Mesendoderm (in vitro differentiated cells): Measurements from ENCODE around the gene CLEC18A.

Experiments
- DNase-seq: peaks from one replicate; pipeline ENCODE4 v3.0.0; 2013
- H2AK5ac ChIP-seq: 2 replicates; pipeline ENCODE4 v1.6.1; 2013; ENCODE audit warnings: low read length, inconsistent platforms
- H2BK120ac ChIP-seq: 2 replicates; pipeline ENCODE4 v1.6.1; 2013; ENCODE audit warnings: low read depth, mild to moderate bottlenecking, low read length, moderate library complexity, mixed read lengths
- H2BK15ac ChIP-seq: replicated peaks from 2 replicates; pipeline ENCODE4 v1.6.1; 2013; ENCODE audit warnings: low read depth, mild to moderate bottlenecking, moderate library complexity
- H2BK5ac ChIP-seq: 2 replicates; pipeline ENCODE4 v1.6.1; 2013; ENCODE audit warnings: low read length, inconsistent platforms
- H3K18ac ChIP-seq: 2 replicates; pipeline ENCODE4 v1.6.1; 2013; ENCODE audit warnings: mild to moderate bottlenecking, low read length, mixed read lengths
- H3K23ac ChIP-seq: one replicate; pipeline ENCODE4 v1.6.1; 2013; ENCODE audit warnings: low read length
- H3K27ac ChIP-seq: 2 replicates; pipeline ENCODE4 v1.5.1; 2013; ENCODE audit warnings: low read depth, mild to moderate bottlenecking, inconsistent platforms, low read length, moderate library complexity
- H3K27me3 ChIP-seq: 2 replicates; pipeline ENCODE4 v1.6.1; 2013; ENCODE audit warnings: low read length, control low read depth, mild to moderate bottlenecking, inconsistent platforms; ENCODE audit not compliant: insufficient read depth, poor library complexity
- H3K36me3 ChIP-seq: 2 replicates; pipeline ENCODE4 v1.6.1; 2013; ENCODE audit warnings: low read length, inconsistent platforms; ENCODE audit not compliant: control insufficient read depth, insufficient read depth
- H3K4ac ChIP-seq: one replicate; pipeline ENCODE4 v1.6.1; 2013; ENCODE audit warnings: low read depth, mild to moderate bottlenecking, low read length, moderate library complexity
- H3K4me1 ChIP-seq: 2 replicates; pipeline ENCODE4 v1.6.1; 2013; ENCODE audit warnings: low read depth, low read length, inconsistent platforms; ENCODE audit not compliant: control insufficient read depth
- H3K4me2 ChIP-seq: 2 replicates; pipeline ENCODE4 v1.6.1; 2013; ENCODE audit warnings: low read length
- H3K4me3 ChIP-seq: 2 replicates; pipeline ENCODE4 v1.5.1; 2013; ENCODE audit warnings: mild to moderate bottlenecking, low read length
- H3K56ac ChIP-seq: one replicate; pipeline ENCODE4 v1.6.1; 2013; ENCODE audit warnings: low read length
- H3K79me1 ChIP-seq: 2 replicates; pipeline ENCODE4 v1.6.1; 2013; ENCODE audit warnings: low read length, inconsistent platforms
- H3K79me2 ChIP-seq: 2 replicates; pipeline ENCODE4 v1.6.1; 2013; ENCODE audit warnings: mild to moderate bottlenecking, low read length; ENCODE audit not compliant: control insufficient read depth, insufficient read depth
- H3K9ac ChIP-seq: 2 replicates; pipeline ENCODE4 v1.6.1; 2013; ENCODE audit warnings: low read length, inconsistent platforms
- H4K5ac ChIP-seq: one replicate; pipeline ENCODE4 v1.6.1; 2013; ENCODE audit warnings: low read length
- H4K8ac ChIP-seq: one replicate; pipeline ENCODE4 v1.6.1; 2013; ENCODE audit warnings: low read depth, mild to moderate bottlenecking, control low read depth, low read length, moderate library complexity
- WGBS: extraction: QIAGEN DNeasy Blood & Tissue Kit; methylation state at CpG from one replicate; pipeline ENCODE4 v1.1.7; 2013; ENCODE audit warnings: low lambda C conversion rate, missing lambda C conversion rate; ENCODE audit not compliant: insufficient coverage; ENCODE audit errors: extremely low coverage; 5-methylcytosine and 5-hydroxymethylcytosine counted together

The CLEC18A gene

DNA sequence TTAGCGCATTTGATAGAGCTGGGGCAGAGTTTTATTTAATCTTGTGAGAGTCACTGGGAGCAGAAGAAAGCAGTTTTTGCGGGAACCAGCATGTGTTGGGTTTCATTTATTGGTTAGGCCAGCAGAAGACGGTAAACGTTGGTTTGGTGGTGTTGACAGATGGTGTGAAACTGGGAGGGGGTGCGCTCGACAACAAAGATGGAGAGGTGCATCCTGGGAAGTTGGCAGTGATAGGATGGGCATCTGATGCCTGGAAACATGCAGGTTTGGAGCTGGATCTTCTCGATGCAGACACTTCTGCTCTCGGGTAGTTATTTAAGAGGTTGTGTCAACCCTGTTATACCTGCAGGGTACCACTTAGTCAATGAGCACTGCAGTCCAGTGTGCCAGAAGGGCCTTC, 24.9 kb upstream of the CLEC18A start:
- Histone ChIP-seq H3K4me3 (no peak overlapping the region), H3K56ac (no peak overlapping the region), H3K23ac (no peak overlapping the region), H3K79me2 (no peaks in the 10 kb centered on the region), H2BK15ac (no peak overlapping the region), H2AK5ac (no peak overlapping the region), H3K36me3 (no peaks in the 10 kb centered on the region), H3K79me1 (no peaks in the 10 kb centered on the region), H3K27me3 (no peaks in the 10 kb centered on the region), H3K9ac (no peak overlapping the region), H3K18ac (no peak overlapping the region), H2BK5ac (no peak overlapping the region), H4K5ac (no peak overlapping the region), H3K4ac (no peak overlapping the region), H2BK120ac (no peak overlapping the region), H3K4me1 (no peaks in the 10 kb centered on the region), H4K8ac (no peak overlapping the region), H3K27ac (no peak overlapping the region), H3K4me2 (no peak overlapping the region)
- no peak for DNase-seq
- WGBS: no CpG with 5 or more reads among the region's 8 CpGs

DNA sequence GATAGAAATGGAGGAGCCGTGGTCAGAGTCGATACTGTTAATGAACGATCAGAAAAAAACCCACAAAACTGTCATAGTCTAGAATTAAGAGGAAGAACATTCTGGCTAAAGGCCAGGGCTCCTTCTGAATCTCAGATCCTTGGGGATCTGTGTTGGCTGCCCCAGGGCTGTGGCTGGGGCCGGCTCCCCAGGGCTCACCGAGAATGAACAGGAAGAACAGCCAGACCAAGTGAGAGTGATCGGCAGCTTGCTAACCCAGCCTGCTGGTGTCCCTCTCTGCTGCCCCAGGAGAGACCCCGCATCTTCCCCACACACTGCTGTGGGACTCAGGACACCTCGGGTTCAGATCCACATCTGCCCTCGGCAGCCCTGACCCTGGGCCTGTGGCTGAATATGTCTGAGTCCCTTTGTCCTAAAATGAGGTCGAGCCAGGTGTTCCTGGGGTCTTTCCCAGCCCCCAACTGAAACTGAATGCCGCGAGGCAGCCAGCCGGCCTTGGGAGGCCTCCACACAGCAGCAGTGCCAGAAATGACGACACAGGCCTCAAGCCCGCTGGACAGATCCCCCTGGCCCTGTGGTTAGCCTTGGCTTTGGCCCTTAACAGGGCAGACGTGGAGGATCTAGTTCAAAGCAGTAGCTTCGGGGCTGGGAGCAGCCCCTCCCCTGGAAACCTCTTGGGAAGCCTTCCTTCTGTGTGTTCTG, 23.9 kb upstream of the CLEC18A start:
- Histone ChIP-seq H2AK5ac (no peak overlapping the region), H2BK120ac (no peak overlapping the region), H3K27ac (no peak overlapping the region), H3K36me3 (no peaks in the 10 kb centered on the region), H3K79me2 (no peaks in the 10 kb centered on the region), H3K18ac (no peak overlapping the region), H3K27me3 (no peaks in the 10 kb centered on the region), H2BK5ac (no peak overlapping the region), H3K4ac (no peak overlapping the region), H3K4me3 (no peak overlapping the region), H3K79me1 (no peaks in the 10 kb centered on the region), H4K8ac (no peak overlapping the region), H3K23ac (no peak overlapping the region), H3K56ac (no peak overlapping the region), H3K4me2 (no peak overlapping the region), H2BK15ac (no peak overlapping the region), H3K4me1 (no peaks in the 10 kb centered on the region), H4K5ac (no peak overlapping the region), H3K9ac (no peak overlapping the region)
- WGBS: no CpG with 5 or more reads among the region's 17 CpGs
- no peak for DNase-seq

DNA sequence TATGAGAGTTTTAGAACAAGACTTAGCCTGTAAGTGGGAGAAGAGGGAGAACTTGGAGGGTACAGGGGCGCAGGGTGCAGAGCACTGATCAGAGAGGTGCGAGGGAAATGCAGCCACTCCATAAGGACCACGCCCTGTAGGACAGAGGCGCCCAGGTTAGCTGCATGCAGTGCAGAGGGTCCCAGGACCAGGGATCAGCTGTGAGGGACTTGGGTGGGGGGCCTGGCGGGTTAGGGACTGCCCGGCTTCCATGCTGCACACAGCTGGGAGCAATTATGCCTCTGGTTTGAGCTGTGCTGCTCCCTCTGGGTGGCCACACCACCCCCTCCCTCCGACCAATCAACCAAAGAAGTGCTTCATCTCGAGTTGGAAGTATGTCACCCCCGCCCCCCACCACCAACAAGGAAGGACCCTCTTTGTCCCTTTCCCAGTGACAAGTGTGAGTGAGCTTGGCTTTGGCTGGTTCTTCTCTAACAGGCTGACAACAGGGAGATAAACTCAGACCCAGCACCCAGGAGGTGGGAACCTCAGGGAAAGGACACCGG, 22.2 kb upstream of the CLEC18A start:
- Histone ChIP-seq H4K8ac (no peak overlapping the region), H2AK5ac (no peak overlapping the region), H3K79me1 (no peaks in the 10 kb centered on the region), H3K9ac (no peak overlapping the region), H3K18ac (no peak overlapping the region), H3K4me1 (no peaks in the 10 kb centered on the region), H4K5ac (no peak overlapping the region), H3K27me3 (no peaks in the 10 kb centered on the region), H3K36me3 (no peaks in the 10 kb centered on the region), H2BK5ac (no peak overlapping the region), H3K4me2 (no peak overlapping the region), H3K4me3 (no peak overlapping the region), H2BK15ac (no peak overlapping the region), H3K79me2 (no peaks in the 10 kb centered on the region), H2BK120ac (no peak overlapping the region), H3K56ac (no peak overlapping the region), H3K4ac (no peak overlapping the region), H3K23ac (no peak overlapping the region), H3K27ac (no peak overlapping the region)
- no peak for DNase-seq
- no CpG with 5 or more reads among the region's 10 CpGs for WGBS

DNA sequence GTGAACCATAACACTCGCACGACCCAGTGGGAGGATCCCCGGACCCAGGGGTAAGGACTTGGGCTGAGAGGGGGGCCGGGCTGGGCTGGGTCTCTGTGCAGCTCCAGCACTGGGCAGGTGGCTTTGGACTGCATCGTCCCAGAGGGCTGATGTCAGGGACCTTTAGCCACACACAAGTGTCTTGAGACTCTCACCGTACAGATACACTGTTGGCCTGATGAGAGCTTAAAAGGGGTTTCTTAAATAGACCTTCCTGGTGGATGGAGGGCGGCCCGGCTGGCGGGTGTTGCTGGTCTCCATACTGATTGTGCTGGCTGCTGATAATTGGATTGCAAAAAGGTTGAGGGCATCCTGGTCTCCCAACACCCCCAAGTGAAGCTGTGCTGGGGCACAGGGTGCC, 21.7 kb upstream of the CLEC18A start:
- Histone ChIP-seq H3K18ac (no peak overlapping the region), H3K79me1 (no peaks in the 10 kb centered on the region), H3K56ac (no peak overlapping the region), H3K4ac (no peak overlapping the region), H2AK5ac (no peak overlapping the region), H2BK5ac (no peak overlapping the region), H2BK120ac (no peak overlapping the region), H3K4me2 (no peak overlapping the region), H3K9ac (no peak overlapping the region), H3K36me3 (no peaks in the 10 kb centered on the region), H4K8ac (no peak overlapping the region), H3K79me2 (no peaks in the 10 kb centered on the region), H2BK15ac (no peak overlapping the region), H3K4me1 (no peaks in the 10 kb centered on the region), H3K27ac (no peak overlapping the region), H4K5ac (no peak overlapping the region), H3K23ac (peak overlapping the region; percentile 24), H3K27me3 (no peaks in the 10 kb centered on the region), H3K4me3 (no peak overlapping the region)
- no CpG with 5 or more reads among the region's 9 CpGs for WGBS
- no peak for DNase-seq

DNA sequence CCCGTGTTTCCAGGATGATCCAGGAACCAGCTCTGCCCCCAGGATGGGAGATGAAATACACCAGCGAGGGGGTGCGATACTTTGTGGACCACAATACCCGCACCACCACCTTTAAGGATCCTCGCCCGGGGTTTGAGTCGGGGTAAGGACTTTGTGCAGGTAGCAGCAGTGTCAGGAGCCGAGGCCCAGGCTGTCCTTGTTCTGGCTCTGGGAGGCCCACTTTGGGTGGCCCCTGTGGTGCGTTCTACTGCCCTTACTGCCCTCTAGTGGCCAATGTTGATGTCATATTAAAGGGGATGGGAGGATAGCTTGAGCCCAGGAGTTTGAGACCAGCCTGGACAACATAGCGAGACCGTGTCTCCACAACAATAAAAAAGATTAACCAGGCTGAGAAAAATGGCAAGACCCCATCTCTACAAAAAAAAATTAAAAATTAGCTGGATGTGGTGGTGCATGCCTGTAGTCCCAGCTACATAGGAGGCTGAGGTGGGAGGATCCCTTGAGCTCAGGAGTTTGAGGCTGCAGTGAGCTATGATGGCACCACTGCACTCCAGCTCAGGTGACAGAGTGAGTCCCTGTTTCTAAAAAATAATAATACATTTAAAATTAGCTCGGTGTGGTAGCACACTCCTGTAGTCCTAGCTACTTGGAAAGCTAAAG, 20.9 kb upstream of the CLEC18A start:
- Histone ChIP-seq H3K4me3 (no peak overlapping the region), H4K5ac (no peak overlapping the region), H3K36me3 (no peaks in the 10 kb centered on the region), H3K9ac (no peak overlapping the region), H3K4ac (no peak overlapping the region), H2BK120ac (no peak overlapping the region), H3K4me2 (no peak overlapping the region), H2BK15ac (no peak overlapping the region), H2AK5ac (no peak overlapping the region), H4K8ac (no peak overlapping the region), H3K23ac (no peak overlapping the region), H3K56ac (no peak overlapping the region), H2BK5ac (no peak overlapping the region), H3K27me3 (no peaks in the 10 kb centered on the region), H3K4me1 (no peaks in the 10 kb centered on the region), H3K18ac (no peak overlapping the region), H3K79me2 (no peaks in the 10 kb centered on the region), H3K27ac (no peak overlapping the region), H3K79me1 (no peaks in the 10 kb centered on the region)
- WGBS: no CpG with 5 or more reads among the region's 12 CpGs
- peak; percentile 76 for DNase-seq
